ENCODE measurements around the gene SENP2. TPM values are rescaled to one million over a fixed set of nuclear protein-coding genes. Genes with fewer than 3 reads are reported as not detected.

The SENP2 gene
- total RNA-seq, 2 experiments from 2014 or later: 61.1 to 61.2 TPM

GRCh38 chr3:185655426-185656320 lies 69.6 kb downstream of the SENP2 start:
- Mint-ChIP-seq H3K36me3 (ENCODE audit: low read depth) (no peaks in the 10 kb centered on the region), H3K27ac (no peak overlapping the region), H3K4me3 (no peak overlapping the region), H3K27me3 (peaks cover 3% of the 10 kb centered on the region), H3K4me1 (ENCODE audit: low read depth) (no peaks in the 10 kb centered on the region), H3K9me3 (no peaks in the 10 kb centered on the region)
- no peaks in the 10 kb centered on the region for H3K36me3 ChIP-seq (ENCODE audit: insufficient read depth, low read length)
- no peak overlapping the region for H3K27ac ChIP-seq (ENCODE audit: low read depth in 1 of 2, low read length in 2 of 2)
- peaks cover 6% of the 10 kb centered on the region for H3K4me1 ChIP-seq (ENCODE audit: insufficient read depth, low read length)
- no peak for ATAC-seq (ENCODE audit: poor library complexity)
- H3K4me3 ChIP-seq (ENCODE audit: low read length): no peak overlapping the region
- no peaks in the 10 kb centered on the region for H3K9me3 ChIP-seq (ENCODE audit: control insufficient read depth in 1 of 2, insufficient read depth in 1 of 2, low read length in 2 of 2)
- no peak for TF ChIP-seq CTCF (IDR thresholded peaks at IDR 0.05)
- ChIA-PET CTCF (no interaction called here), POLR2A (no interaction called here)
- intact Hi-C loops (cut with DNase I, micrococcal nuclease): no loop called here
- DNase-seq: no peak
- H3K27me3 ChIP-seq (ENCODE audit: control insufficient read depth in 1 of 2, insufficient read depth in 2 of 2, low read length in 2 of 2): no peaks in the 10 kb centered on the region

GRCh38 chr3:185656321-185656840 lies 70.3 kb downstream of the SENP2 start:
- H3K4me3 ChIP-seq (ENCODE audit: low read length): no peak overlapping the region
- H3K9me3 ChIP-seq (ENCODE audit: control insufficient read depth in 1 of 2, insufficient read depth in 1 of 2, low read length in 2 of 2): no peaks in the 10 kb centered on the region
- Mint-ChIP-seq H3K27ac (no peak overlapping the region), H3K9me3 (no peaks in the 10 kb centered on the region), H3K4me3 (no peak overlapping the region), H3K4me1 (ENCODE audit: low read depth) (no peaks in the 10 kb centered on the region), H3K36me3 (ENCODE audit: low read depth) (no peaks in the 10 kb centered on the region), H3K27me3 (peaks cover 4% of the 10 kb centered on the region)
- ATAC-seq (ENCODE audit: poor library complexity) (no peak), DNase-seq (no peak)
- H3K27me3 ChIP-seq (ENCODE audit: control insufficient read depth in 1 of 2, insufficient read depth in 2 of 2, low read length in 2 of 2): no peaks in the 10 kb centered on the region
- intact Hi-C loops (cut with DNase I, micrococcal nuclease): no loop called here
- H3K27ac ChIP-seq (ENCODE audit: low read depth in 1 of 2, low read length in 2 of 2): no peak overlapping the region
- ChIA-PET CTCF (no interaction called here), POLR2A (no interaction called here)
- no peaks in the 10 kb centered on the region for H3K36me3 ChIP-seq (ENCODE audit: insufficient read depth, low read length)
- H3K4me1 ChIP-seq (ENCODE audit: insufficient read depth, low read length): peaks cover 6% of the 10 kb centered on the region
- no peak for TF ChIP-seq CTCF (IDR thresholded peaks at IDR 0.05)

GRCh38 chr3:185657211-185657610 lies 71.1 kb downstream of the SENP2 start:
- Histone ChIP-seq H3K4me3 (ENCODE audit: low read length) (no peak overlapping the region), H3K4me1 (ENCODE audit: insufficient read depth, low read length) (peaks cover 6% of the 10 kb centered on the region), H3K27me3 (ENCODE audit: control insufficient read depth in 1 of 2, insufficient read depth in 2 of 2, low read length in 2 of 2) (no peaks in the 10 kb centered on the region), H3K9me3 (ENCODE audit: control insufficient read depth in 1 of 2, insufficient read depth in 1 of 2, low read length in 2 of 2) (no peaks in the 10 kb centered on the region), H3K36me3 (ENCODE audit: insufficient read depth, low read length) (no peaks in the 10 kb centered on the region), H3K27ac (ENCODE audit: low read depth in 1 of 2, low read length in 2 of 2) (no peak overlapping the region)
- Mint-ChIP-seq H3K27me3 (peaks cover 8% of the 10 kb centered on the region), H3K4me1 (ENCODE audit: low read depth) (no peaks in the 10 kb centered on the region), H3K36me3 (ENCODE audit: low read depth) (no peaks in the 10 kb centered on the region), H3K27ac (no peak overlapping the region), H3K9me3 (no peaks in the 10 kb centered on the region), H3K4me3 (no peak overlapping the region)
- no peak for TF ChIP-seq CTCF (IDR thresholded peaks at IDR 0.05)
- DNase-seq (no peak), ATAC-seq (ENCODE audit: poor library complexity) (no peak)
- intact Hi-C loops (cut with DNase I, micrococcal nuclease): no loop called here
- ChIA-PET CTCF (no interaction called here), POLR2A (no interaction called here)
